GM20000 (cell line): Measurements from ENCODE around the gene ZBTB26.

Experiments used
- DNase-seq: peaks from one replicate; pipeline ENCODE4 v3.0.0; 2012; ENCODE audit warnings: low spot score
- TF ChIP-seq, protein P1 (sequence below): IDR thresholded peaks from 2 replicates; pipeline ENCODE4 v1.5.1; 2012; ENCODE audit warnings: mild to moderate bottlenecking, control low read depth; ENCODE audit errors: extremely low read depth, missing control alignments

The ZBTB26 gene

DNA sequence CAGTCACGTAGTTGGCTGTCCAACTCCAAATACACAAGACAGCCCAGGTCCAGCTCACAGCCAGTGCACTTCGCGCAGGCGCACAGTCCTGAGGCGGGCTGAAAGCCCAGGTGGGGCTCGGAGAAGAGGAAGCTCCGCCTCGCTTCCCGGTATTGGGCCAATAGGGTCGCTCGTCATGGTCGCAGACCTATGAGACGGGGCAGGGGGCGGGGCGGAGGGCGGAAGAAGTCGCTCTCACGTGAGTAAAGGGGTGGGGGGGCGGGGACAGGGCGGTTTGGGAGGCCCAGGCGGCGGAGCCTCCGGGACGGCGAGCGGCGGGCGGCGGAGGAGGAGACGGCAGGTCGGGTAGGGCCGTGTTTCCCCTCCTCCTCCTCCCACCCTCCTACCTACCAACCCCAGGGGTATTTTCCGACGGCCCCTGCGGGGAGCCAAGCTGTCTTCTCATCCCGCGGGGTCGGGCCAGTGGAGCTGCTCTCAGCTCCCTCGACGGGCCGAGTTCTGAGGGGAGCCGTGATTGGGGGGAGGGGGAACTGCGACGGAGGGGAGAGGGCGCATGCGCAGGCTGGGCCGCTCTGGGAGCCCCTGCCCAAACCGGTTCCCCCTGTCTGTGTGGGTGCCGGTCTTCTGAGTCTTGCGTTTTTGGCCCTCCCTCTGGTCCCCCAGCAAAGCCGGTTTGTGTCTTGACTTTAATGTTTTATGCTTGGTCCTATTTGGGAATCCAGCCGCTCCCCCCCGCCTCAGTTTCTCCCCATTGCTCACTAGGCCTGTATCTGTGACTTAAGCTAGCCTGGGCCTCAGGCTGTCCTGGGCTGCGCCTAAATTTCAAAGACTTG, 9.7 kb upstream of the ZBTB26 start, which contains the start of gene RABGAP1:
Gene RABGAP1 (plus strand): TSS at position 272 of the 833 bp plus-strand sequence. CDS start 16,040 bp downstream, outside the sequence.
- TF ChIP-seq, protein P1, sequence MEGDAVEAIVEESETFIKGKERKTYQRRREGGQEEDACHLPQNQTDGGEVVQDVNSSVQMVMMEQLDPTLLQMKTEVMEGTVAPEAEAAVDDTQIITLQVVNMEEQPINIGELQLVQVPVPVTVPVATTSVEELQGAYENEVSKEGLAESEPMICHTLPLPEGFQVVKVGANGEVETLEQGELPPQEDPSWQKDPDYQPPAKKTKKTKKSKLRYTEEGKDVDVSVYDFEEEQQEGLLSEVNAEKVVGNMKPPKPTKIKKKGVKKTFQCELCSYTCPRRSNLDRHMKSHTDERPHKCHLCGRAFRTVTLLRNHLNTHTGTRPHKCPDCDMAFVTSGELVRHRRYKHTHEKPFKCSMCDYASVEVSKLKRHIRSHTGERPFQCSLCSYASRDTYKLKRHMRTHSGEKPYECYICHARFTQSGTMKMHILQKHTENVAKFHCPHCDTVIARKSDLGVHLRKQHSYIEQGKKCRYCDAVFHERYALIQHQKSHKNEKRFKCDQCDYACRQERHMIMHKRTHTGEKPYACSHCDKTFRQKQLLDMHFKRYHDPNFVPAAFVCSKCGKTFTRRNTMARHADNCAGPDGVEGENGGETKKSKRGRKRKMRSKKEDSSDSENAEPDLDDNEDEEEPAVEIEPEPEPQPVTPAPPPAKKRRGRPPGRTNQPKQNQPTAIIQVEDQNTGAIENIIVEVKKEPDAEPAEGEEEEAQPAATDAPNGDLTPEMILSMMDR = no peak
- DNase-seq = peak; percentile 97

DNA sequence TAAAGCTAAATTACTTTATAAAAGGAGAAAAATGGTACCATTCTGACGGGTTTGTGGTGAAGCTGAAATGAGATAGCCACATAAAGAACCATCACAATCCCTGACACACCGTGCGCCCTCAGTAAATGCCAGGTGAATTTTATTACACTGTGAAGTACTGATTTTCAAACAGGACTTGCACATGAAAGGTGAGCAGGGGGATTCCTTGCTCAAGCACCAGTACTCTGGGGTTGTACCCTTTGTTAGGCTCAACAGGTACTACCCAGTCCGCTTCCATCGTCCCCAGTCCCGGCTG, 9.1 kb upstream of the ZBTB26 start:
- no peak for DNase-seq
- TF ChIP-seq, protein P1 = no peak

DNA sequence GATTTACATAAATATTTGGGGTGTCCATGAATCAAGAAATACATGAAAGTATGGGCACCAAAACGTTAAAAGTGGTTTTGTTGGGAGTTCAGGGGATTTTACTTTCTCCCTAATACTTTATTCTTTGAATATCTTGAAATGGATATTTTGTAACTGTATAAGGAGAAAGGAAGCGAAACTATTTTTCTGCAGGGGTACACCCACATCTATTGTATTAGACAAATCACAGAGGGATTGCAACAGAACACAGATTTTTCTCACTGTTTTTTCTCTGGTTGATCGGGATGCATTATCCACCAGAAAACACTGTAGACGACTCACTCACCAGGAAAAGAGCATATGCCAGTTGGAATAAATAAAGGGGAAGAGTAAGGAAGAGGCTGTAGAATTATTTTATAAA, 8.3 kb upstream of the ZBTB26 start:
- no peak for DNase-seq
- TF ChIP-seq, protein P1 = no peak

DNA sequence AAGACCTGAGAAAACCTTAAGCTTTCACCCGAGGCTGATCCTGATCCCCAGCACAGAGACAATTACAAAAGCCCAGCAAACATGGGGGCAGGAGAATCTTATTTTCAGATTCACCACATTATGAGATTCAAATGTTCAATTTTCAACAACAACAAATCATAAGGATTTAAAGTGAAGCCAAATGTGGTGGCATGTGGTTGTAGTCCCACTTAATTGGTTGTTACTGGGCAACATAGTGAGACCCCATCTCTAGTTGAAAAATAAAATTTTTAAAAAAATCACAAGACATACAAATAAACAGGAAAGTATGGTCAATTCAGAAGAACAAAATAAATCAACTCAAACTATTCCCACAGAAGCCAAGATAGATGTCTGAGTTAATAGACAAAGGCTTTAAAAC, 5.6 kb upstream of the ZBTB26 start:
- TF ChIP-seq, protein P1 = no peak
- DNase-seq = no peak

DNA sequence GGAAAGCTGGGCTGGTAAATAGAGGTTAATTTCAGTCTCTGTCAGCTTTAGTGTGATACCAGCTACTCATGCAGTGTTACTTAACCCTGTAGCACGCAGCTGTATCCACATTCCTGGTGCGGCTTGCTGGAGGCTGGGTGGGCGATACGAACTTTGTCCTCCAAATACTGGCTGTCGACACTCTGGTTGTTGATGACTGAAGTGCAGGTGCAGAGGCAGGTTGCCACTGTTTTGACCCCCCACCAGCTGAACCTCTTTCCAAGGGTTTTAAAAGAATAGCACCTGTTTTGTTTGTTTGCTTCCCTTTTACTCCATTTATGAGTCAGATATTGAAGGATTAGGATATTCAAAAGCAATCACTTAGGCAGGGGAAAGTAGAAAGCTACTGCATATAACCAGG, 5.2 kb upstream of the ZBTB26 start:
- TF ChIP-seq, protein P1 = no peak
- no peak for DNase-seq

DNA sequence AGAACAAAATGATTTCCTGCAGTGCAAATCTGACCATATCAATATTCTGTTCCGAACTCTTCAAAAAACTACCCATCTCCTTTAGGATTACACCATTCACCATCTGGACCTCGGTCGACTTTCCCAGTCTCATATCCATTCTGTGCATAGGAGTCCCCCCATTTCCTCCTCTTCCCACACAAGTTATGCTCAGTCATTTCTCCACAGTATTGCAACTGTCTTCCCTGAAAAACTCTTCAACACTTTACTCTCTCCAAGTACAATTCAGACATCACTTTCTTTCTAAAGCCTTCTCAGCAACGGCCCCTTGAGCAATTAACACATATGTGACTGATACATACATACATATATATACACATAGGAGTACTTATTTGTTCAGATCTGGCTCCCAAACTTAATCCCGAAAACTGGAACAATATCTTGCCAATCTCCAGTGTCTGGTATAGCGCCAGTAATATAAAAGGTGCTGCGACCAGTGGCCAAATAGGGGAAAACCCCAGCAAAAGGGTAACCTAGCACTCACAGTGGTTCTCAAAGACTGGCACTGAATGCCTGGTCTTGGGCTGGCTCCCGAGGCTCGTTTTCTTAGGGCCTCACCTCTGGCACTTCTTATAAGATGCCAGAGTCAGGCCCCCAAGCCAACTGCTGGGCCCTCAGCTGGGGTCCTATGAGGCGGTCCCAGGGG, 629 bp downstream of the ZBTB26 start:
- DNase-seq = no peak
- TF ChIP-seq, protein P1 = no peak

DNA sequence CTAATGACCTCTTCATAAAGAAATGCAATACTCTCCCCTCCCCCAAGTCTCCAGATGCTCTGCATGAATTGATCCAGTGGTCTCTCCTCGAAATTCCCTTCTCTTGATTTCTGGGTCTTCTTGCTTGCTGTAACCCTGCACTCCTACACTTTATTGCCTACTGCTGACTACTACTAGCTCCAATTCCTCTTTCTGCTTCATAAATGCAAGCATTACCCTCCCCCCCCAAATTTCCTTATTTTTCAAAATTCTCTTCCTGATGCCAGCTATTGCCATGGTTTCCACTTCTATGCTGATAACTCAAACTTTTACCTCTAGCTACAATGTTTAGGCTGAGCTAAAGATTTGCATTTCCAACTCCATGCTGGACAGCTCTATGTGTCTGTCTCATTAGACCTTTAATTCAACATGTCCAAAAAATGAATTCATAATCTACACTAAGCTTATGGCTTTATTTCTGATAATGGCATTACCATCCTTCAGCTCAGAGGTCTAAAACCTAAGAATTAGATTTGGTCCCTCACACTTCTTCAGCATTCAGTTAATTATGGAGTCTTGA, 1.4 kb downstream of the ZBTB26 start:
- TF ChIP-seq, protein P1 = no peak
- DNase-seq = no peak
